Suprapubic skin (tissue), 3 donors: ENCODE measurements around the gene MKX.

Experiments
- EP300 ChIP-seq: sonication (generic); formaldehyde crosslinking; IDR thresholded peaks from one replicate; pipeline ENCODE4 v1.6.1; 2017; ENCODE audit warnings: antibody characterized with exemption
- POLR2A ChIP-seq, 2 donors: fragments of 450-650 bp; IDR thresholded peaks; one replicate each; pipeline ENCODE4 v1.6.1; 2017; ENCODE audit warnings: antibody characterized with exemption in 2 of 2, mild to moderate bottlenecking in 2 of 2, moderate library complexity in 2 of 2
- TF ChIP-seq, protein P1 (sequence below), 2 donors: fragments of 200-600 bp in 1 of 2; fragments of 450-650 bp in 1 of 2; sonication (generic) in 1 of 2; IDR thresholded peaks; one replicate each; pipeline ENCODE4 v1.5.1; 2016 to 2019; ENCODE audit warnings: antibody characterized with exemption in 2 of 2, mild to moderate bottlenecking in 1 of 2, moderate library complexity in 1 of 2

DNA sequence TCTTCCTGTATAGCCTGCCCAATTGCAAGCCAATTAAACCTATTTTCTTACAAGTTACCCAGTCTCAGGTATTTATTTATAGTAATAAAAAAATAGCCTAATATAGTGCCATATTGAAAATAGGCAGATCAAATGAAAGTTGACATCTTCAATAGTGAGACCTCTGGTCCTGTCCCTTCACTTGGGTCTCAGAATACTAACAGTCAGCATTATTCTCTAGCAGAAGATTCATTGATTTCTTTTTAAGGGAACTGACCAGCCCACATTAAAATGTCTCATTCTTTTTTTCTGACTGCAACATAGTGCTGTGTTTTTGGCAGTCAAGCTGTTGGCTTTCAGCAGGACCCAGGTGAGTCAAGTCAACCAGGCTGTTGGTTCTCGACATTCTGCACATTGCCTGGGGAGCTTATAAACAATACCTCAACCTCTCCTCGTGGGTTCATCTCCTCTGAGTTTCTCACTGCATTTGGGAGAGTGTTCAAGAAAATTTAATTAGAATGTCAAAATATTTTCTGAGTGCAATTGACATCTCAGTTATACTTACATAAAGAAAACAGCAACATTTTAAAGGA lies 109.8 kb downstream of the MKX start:
- TF ChIP-seq, protein P1, sequence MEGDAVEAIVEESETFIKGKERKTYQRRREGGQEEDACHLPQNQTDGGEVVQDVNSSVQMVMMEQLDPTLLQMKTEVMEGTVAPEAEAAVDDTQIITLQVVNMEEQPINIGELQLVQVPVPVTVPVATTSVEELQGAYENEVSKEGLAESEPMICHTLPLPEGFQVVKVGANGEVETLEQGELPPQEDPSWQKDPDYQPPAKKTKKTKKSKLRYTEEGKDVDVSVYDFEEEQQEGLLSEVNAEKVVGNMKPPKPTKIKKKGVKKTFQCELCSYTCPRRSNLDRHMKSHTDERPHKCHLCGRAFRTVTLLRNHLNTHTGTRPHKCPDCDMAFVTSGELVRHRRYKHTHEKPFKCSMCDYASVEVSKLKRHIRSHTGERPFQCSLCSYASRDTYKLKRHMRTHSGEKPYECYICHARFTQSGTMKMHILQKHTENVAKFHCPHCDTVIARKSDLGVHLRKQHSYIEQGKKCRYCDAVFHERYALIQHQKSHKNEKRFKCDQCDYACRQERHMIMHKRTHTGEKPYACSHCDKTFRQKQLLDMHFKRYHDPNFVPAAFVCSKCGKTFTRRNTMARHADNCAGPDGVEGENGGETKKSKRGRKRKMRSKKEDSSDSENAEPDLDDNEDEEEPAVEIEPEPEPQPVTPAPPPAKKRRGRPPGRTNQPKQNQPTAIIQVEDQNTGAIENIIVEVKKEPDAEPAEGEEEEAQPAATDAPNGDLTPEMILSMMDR (IDR thresholded peaks at IDR 0.05), result no peak
- TF ChIP-seq POLR2A (IDR thresholded peaks at IDR 0.05), result no peak
- no peak for TF ChIP-seq EP300
